Ramos (cell line): ENCODE data around the gene ELOVL5.
"Not testable (repeated sequence)": the region's sequence is repeated elsewhere in the genome, so short reads cannot be mapped to it uniquely, and the experiment has no call there.

Experiments
- in situ Hi-C: fragments of 300-500 bp; cut with MboI; formaldehyde crosslinking; loops from one replicate; pipeline ENCODE4 v1.14.3; 2022; ENCODE audit warnings: low sequenced_read_pairs; ENCODE audit not compliant: unreplicated experiment

ELOVL5 gene

GRCh38 chr6:53309901-53310300 lies 38.8 kb downstream of the ELOVL5 start:
- in situ Hi-C loops, result no loop called here

GRCh38 chr6:53309059-53309900 lies 39.5 kb downstream of the ELOVL5 start:
- in situ Hi-C loops, result no loop called here

DNA sequence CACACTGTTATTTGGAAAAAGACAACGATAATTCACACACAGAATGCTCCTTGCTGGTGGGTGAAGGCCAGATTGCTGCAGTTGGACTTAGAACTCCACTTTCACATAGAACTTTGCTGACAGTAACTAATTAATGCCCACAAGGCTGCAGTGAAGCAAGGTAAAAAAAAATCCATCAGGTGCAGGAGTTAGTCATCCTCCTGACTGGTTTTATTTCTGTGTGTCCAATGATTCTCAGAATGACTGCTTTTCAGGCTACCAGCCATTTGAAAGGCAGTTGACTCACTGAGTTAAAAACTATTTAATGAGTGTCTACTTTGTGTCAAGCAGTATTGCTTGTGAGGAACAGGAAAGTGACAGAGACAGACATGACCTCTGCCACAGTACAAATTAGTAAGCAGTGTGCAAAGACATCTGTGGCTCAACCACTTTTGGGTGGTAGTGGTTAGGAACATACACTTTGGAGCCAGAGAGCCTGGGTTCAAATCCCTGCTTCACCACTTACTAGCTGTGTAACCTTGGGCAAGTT lies 41.9 kb downstream of the ELOVL5 start:
- in situ Hi-C loops, result no loop called here

GRCh38 chr6:53306217-53306616 lies 42.5 kb downstream of the ELOVL5 start:
- in situ Hi-C loops, result not testable (repeated sequence)

GRCh38 chr6:53305506-53306005 lies 43.2 kb downstream of the ELOVL5 start:
- in situ Hi-C loops, result not testable (repeated sequence)

DNA sequence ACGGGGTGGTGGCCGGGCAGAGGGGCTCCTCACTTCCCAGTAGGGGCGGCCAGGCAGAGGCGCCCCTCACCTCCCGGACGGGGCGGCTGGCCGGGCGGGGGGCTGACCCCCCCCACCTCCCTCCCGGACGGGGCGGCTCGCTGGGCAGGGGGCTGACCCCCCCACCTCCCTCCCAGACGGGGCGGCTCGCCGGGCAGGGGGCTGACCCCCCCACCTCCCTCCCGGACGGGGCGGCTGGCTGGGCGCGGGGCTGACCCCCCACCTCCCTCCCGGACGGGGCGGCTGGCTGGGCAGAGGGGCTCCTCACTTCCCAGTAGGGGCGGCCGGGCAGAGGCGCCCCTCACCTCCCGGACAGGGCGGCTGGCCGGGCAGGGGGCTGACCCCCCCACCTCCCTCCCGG lies 43.8 kb downstream of the ELOVL5 start:
- in situ Hi-C loops, result not testable (repeated sequence)

DNA sequence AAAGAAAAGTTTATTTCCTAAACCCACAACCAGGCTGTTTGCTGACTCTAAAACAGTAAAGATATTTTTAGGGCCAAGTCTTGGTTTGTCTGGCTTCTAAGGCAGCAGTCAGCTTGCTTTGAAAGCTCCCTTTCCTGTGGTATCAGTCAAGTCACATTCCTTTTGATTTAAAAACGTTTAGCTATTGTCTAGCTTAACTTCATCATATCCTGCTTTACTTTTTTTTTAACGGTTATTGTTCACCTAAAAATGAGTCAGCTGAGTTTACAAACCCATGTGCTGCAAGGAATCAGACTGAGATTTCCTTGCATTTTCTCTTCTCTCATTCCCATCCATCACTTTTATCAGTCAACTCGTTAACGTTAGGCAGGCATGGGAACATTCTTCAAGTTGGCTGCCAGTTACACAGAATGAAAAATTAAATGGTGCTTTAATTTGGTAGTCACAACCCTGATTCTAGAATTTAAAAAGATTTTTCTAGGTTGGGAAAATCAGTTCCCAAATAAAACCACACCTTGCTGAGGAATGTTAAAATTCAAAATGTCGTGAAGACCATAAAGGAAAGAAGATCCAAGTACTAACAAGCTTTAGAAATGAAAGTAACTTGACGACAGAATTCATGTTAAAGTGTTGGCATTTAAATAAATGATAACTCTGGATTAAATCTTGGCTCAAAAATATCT lies 45.9 kb downstream of the ELOVL5 start:
- in situ Hi-C loops, result no loop called here

DNA sequence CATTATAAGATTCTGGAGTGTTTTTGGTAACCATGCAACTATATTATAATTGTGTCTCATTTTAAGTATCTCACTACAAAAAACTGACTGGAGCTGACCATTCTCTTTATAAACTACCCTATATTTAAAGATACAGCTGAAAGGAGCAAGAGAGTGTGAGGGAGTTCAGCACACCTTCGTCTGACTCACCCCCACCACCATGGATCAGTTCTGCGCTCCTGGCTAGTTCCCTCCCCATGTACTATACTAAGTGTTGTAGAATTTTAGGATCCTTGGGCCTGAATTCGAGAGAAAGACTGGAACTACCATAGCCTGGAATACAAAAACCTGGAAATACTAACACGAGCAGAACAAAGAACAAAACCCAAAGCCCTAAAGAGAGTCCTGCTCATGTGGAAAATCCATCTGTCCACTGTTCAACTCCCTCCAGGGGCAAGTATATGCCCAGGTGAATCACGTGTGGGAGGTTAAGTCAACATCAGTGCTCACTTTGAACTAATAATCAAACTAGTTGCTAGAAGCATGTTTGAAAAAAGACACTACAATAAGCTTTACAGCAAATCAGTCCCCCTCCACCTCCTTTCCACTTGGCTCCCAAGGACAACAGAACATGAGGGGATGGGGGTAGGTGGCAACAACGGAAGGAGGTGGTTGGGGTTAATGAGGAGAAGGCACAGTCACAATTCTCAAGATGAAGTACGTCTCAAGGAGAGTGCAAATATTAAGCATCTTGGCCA lies 46.8 kb downstream of the ELOVL5 start:
- in situ Hi-C loops, result no loop called here

DNA sequence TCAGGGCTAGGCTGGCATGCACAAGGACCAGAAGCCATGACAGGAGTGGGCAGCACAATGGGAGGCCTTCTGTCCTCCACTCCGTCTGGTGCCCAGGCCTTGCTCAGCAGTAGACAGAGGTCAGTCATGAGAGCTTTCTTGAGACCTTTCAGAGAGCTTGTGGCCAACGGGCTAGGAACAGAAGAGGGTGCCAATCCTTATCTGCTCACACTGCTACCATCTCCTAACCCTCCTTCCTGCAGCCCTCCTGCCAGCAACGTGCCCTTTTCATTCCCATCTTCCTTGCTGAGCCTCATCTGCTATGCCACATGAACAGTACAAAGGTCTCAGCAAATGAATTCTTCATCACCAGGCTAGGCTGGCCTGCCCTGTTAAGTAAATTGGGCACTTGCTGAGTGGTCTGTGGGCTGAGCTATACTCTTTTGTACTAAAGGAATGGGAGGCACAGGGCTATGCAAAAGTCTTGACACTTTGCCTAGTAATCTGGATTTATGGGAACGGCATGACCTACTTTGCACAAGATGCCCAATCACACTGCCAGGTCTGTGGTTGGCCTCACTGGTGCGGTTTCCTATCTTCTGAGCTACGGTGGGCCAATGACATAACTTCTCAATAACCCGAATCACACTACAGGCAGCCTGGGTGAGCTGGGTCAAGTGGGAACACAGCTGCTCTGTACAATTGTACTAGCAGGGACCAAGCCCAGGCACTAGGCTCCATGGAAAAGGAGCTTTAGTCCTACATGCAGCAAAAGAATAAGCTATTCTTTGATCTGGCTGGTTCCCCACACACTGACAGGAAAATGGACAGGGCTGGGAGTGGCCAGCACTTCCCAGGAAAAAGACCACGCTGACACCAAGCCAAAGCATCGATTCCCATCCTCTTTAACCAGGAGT lies 47.8 kb downstream of the ELOVL5 start:
- in situ Hi-C loops, result no loop called here

DNA sequence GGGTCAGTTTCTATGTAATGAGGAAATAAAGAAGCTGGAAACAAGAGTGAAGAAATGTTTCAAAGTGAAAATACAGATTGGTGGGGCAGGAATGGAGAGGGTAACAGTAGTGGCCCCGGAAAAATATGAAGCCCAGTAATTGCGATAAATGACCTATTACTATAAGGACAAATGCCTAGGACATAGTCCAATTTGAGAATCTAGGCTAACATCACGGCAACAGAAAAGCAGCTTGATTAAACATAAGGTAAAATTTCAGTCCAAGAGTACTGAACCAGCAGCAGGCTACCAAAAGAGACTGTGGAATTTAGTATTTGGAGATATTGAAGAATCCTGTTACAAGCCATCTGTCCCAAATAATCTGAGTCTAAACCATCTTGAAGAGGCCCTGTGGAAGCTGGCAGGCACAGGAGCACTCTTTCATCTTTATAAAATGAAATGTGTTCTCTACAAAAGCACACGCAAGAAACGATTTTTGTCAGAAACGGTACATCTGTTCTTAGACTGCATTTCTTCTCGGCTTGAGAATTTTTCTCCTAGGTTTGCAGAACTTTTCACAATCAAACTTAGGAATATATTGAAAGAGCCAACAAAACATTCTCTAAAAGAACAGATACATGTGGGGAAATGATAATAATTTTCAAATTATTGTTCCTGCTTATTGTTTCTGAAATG lies 49.3 kb downstream of the ELOVL5 start:
- in situ Hi-C loops, result no loop called here

GRCh38 chr6:53297004-53297403 lies 51.7 kb downstream of the ELOVL5 start:
- in situ Hi-C loops, result no loop called here

GRCh38 chr6:53295176-53295575 lies 53.6 kb downstream of the ELOVL5 start:
- in situ Hi-C loops, result no loop called here

DNA sequence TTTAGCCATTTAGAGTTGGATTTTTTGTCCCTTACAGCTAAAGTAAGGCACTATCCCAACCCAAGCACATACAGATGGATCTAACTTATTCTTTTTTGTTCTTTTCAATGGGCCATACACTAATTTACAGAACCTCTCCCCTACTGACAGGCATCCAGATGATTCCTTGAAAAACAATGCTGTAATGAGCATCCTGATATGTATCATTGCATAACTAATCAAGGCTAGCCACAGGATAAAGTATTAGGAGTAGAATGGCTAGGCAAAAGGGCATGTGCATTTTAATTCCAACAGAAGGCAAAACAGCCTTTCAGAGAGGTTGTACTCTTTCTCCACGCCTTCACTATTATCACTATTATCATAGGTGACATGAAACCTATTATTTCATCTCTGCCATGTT lies 54.1 kb downstream of the ELOVL5 start:
- in situ Hi-C loops, result no loop called here

- in situ Hi-C loops, result no loop called here
Measured at GRCh38 chr6:53294095-53294494, 54.7 kb downstream of the ELOVL5 start.

GRCh38 chr6:53293691-53294090 lies 55.1 kb downstream of the ELOVL5 start:
- in situ Hi-C loops, result no loop called here

- in situ Hi-C loops, result no loop called here
Measured at GRCh38 chr6:53290537-53291510, 57.9 kb downstream of the ELOVL5 start.

- in situ Hi-C loops, result loop anchor here (5.0 kb wide), 1 partner anchor 105 kb away; no protein-coding TSS in a partner anchor
Measured at GRCh38 chr6:53287336-53288225, 61.2 kb downstream of the ELOVL5 start.
